Measurements from ENCODE around the gene STK32B.
"Not testable (repeated sequence)": the region's sequence is repeated elsewhere in the genome, so short reads cannot be mapped to it uniquely, and the experiment has no call there.

Gene STK32B

DNA sequence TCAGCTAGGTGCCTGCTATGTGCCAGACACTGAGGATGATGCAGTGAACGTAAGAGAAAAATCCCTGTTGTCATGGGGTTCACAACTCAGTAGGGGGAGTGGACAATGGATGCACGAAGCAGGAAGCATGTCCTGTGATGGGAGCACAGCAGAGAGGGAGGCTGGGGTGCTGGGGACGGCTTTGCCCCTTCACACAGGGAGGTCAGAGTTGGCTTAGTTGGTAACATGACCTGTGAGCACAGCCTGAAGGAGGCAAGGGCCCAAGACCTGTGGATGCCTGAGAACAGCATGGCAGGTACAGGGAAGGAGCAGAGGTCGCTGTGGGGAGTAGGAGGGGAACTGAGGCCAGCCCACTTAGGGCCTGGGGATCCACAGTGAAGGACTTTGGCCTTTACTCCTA, 109.4 kb downstream of the STK32B start:
- DNase-seq (ENCODE audit: low read depth in 2 of 2) = no peak

DNA sequence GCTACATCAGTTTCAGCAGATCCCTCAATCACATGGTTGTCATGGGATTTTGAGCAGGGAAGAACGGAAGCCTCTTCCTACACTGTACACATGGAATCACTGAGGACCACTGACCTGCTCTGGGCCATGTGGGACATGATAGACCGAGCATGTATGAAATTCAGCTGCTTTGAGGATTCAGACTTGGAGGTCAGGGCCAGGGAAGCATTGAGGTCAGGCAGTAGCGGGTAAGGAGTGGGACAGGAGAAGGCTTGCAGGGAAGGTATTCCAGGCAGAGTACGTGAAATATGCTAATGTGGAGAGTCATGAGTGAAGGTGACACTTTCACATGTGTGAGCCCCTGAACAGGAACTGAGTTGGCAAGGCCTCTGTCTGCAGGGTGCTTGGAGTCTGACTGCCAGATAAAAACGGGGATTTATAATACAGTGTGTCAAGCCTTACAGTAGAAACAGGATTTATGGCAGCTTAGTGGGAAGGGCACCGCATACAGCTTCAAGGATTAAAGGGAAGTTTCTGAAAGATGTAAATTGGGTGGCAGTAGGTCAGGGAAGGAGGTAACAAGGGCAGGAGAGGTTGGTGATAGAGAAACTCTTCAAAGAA, 111.7 kb downstream of the STK32B start:
- DNase-seq (ENCODE audit: low read depth in 2 of 2) = no peak

DNA sequence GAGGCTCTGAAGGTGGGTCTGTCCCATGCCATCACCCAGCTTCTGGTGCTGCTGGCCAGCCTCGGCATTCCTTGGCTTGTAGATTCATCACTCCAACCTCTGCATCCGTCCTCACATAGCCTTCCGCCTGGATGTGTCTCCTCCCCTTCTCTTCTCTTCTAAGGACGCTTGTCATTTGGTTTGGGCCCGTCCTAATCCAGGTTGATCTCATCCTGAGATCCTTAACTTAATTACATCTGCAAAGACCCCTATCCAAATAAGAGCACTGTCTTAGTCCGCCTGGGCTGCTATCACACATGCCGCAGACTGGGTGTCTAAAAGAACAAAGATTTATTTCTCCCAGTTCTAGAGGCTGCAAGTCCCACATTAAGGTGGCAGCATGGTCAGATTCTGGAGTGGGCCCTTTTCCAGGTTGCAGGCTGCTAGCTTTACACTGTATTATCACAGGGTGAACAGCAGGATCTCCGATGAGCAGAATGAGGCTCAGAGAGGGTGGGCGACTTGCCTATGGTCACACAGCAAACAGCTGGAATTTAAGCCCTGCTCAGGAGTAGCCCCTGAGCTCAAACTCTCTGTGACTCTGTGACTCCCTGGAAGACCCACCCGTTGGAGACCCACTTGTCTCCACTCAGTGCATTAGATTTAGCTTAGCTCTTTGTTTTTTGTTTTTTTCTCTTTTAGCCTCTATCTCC, 113.1 kb downstream of the STK32B start:
- DNase-seq (ENCODE audit: low read depth in 2 of 2) = no peak

DNA sequence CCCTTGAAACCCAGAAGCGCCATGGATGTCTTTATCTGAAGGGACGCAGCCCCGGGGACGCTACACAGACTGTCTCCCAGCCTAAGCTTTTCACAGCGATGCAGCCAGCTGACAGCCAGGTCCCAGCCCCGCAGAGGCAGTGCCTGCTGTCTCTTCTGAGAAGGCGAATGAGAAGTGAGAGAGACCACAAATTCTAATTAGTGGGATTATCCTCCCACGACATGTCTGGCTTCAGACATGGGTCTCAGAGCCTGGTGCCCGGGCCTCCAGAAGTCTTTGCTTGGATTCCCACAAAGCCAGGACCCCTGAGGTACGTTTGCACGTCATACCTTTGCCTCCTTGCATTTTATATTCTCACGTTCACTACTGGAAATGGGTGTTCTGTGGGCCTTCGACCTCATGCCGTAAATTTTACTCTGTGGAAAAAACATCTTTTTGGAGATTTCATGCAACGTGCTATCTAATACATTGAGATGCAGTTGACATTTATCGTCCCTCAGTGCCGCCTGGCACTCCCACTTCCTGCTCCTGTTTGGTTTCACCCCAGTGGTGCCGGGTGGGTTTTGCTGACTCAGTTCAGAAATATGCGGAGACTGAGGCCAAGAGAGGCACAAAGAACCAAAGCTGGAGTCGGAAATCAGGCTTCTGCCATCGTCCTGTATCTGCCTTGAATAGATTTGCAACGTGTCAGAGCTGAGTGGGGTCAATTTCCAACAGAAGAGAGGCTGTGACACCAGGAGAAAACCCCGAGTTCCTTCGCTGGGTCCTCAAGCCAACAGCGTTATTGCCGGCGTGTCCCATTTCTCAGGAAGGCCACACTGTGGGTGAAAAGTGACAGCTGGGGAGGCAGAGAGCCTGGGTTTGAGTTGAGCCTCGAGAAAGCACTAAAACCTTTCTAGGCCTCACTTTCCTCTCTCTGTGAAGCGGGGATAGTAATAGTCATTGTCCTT, 114.4 kb downstream of the STK32B start:
- no peak for DNase-seq (ENCODE audit: low read depth in 2 of 2)

DNA sequence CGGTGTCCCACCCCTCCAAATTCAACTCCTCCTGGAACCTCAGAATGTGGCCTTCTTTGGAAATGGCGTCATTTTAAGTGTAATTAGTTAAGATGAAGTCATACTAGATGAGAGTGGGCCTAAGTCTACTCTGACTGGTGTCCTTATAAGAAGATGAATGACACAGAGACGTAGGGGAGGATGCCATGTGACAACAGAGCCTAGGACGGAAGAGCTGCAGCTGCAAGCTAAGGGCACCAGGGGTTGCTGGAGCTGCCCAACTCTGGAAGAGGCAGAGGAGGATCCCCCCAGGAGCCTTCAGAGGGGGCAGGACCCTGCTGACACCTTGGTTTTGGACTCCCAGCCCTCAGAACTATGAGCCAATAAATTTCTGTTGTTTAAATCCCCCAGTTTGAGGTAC, 115.1 kb downstream of the STK32B start:
- DNase-seq (ENCODE audit: low read depth in 2 of 2) = no peak

DNA sequence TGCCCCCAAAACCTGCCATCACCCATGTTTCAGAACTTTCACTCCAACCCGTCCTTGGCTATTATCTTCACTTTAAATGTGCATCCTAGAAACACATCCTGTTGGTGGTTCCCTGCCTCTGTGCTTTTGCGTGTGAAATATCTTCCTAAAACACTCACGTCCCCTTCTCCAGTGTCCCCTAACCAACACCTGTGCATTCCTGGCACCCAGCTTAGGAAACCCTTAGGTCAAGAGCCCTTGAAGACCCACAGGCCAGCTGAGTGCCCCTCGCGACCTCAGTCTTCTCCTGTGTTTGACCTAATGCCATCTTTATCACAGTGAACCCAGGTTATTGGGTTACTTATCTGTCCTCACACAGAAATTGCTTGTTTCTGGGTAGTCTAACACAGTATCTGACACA, 117.6 kb downstream of the STK32B start:
- DNase-seq (ENCODE audit: low read depth in 2 of 2) = no peak

DNA sequence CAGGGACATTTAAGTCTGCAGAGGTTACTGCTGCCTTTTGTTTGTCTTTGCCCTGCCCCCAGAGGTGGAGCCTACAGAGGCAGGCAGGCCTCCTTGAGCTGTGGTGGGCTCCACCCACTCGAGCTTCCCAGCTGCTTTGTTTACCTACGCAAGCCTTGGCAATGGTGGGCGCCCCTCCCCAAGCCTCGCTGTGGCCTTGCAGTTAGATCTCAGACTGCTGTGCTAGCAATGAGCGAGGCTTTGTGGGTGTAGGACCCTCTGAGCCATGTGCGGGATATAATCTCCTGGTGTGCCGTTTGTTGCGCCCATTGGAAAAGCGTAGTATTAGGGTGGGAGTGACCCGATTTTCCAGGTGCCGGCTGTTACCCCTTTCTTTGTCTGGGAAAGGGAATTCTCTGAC, 124.6 kb downstream of the STK32B start:
- DNase-seq (ENCODE audit: low read depth in 2 of 2) = not testable (repeated sequence)

DNA sequence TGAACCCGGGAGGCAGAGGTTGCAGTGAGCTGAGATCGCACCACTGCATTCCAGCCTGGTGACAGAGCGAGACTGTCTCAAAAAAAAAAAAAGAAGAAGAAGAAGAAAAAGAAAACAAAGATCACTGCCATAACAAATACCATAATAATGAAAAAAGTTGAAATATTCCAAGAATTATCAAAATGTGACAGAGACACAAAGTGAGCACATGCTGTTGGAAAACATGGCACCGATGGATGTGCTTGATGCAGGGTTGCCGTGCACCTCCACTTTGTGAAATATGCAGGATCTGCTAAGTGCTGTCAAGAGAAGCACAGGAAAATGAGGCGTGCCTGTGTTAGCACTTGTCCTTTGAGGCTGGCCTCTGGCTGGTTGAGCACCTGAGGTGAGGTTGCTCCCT, 133.3 kb downstream of the STK32B start:
- no peak for DNase-seq (ENCODE audit: low read depth in 2 of 2)

DNA sequence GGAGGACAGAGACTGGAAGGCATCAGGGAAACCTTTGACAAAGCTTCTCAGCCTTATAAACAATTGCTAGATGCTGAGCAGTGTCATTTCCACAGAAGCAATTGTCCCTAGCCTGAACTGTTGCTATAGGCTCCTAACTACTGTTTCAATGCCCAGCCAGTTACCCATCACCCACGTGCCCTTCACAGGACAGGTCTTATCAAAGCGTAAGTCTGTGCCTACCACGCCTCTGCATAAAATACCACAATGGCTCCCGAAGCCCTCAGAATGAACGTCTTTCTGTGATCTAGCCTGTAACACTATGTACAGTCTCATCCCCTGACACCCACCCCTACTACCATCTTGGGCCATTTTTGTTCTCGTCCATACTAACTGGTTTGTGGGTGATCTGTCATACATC, 134.3 kb downstream of the STK32B start:
- no peak for DNase-seq (ENCODE audit: low read depth in 2 of 2)

DNA sequence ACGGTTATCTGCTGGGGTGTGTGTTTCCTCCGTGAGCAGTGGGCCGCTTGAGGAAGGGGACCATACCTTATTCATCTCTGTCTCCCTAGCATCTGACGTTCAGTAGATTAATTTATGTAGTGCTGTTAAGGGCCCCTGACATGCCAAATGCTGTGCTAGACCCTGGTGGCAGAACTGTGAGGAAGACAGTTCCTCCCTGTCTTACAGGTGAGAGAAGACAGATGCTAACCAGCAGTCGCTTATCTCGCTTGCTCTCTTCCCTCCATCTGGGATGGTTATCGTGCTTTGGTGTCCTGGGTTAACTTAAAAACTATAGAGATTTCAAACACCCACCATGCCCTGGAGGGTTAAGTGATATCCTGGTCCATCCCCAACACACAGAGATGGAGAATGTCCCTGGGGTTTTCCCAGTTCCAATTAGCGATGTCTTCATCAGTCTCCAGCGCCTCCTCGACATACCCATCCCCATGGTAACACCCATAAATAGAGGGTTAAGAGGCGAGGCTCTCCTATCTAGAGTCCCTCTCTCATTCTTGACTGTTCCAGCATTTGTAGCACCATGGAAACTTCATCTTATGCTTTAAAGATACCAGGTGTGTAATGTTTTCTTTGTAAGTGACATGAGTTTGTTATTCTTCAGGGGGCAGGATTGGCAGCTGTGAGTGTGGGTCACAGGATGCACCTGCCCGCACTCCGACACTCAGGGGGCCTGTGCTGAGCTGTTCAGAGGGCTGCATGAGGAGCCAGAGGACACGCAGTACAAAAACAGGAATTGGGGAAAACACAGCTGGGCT, 135.2 kb downstream of the STK32B start:
- DNase-seq (ENCODE audit: low read depth in 2 of 2) = no peak

DNA sequence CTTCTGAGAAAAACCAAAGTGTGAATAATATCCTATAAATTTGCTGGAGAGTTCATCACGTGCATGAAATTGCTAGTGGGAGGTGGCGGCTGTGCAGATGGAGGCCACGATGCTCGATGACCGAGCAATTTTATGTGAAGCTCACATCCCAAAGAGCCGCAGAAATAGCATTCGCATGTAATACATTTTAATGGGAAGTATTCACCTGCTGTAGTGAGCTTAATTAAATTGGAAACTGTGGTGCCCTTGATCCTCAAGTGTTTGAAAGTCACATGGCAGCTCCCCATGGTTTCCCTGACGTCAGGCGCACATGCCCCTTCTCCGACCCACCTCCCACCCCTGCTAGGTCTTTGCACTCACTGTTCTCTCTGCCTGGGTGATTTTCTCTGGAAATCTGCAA, 136.8 kb downstream of the STK32B start:
- no peak for DNase-seq (ENCODE audit: low read depth in 2 of 2)

DNA sequence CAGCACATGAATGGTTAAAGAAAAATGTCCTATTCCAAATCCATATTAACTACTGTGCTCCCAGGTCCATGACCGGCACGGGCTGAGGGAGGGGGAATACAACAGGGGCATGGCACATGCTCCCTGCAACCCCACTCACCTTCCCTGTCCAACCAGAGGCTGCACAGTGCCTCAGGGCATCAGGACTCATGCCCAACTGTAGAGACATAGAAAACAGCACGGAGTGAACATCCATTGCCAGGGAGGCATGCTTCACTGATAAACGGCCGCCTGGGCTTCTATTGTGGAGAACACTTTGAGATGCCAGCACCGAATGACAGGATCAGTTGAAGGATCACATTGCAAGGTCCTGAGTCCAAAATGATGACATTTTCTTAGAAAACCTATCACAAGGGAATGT, 140.6 kb downstream of the STK32B start:
- no peak for DNase-seq (ENCODE audit: low read depth in 2 of 2)

DNA sequence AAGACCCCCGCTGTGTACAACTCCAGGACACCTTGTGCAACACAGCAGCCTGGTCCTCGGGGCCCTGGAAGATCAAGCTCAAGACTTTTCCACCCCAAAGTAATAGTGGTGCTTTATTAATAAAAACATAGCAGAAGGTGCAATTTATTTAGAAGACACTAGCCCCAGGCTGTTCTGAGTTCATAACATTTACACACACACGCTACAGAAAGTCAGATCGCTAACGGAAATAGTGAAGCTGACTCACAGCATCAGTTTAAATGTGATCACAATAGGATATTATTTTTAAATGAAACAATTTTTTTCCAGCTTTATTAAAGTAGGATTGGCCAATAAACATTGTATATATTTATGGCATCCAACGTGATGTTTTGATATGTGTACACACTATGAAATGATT, 141.0 kb downstream of the STK32B start:
- no peak for DNase-seq (ENCODE audit: low read depth in 2 of 2)

DNA sequence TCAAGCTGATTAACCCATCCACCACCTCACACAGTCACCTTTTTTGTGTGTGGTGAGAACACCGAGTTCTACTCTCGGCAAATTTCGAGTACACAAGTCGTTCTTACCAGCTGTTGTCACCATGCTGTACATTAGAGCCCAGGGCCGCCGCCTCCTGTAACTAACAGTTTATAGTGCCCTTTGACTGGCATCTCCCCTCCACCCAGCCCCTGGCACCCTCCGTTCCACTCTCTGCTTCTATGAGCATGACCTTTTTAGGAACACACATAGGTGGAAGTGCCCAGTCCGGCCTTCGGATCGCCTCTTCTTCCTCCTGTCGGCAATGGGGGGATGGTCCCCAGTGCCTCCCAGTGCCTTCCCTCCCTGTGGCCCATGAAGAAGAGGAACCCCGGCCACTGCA, 141.4 kb downstream of the STK32B start:
- no peak for DNase-seq (ENCODE audit: low read depth in 2 of 2)

DNA sequence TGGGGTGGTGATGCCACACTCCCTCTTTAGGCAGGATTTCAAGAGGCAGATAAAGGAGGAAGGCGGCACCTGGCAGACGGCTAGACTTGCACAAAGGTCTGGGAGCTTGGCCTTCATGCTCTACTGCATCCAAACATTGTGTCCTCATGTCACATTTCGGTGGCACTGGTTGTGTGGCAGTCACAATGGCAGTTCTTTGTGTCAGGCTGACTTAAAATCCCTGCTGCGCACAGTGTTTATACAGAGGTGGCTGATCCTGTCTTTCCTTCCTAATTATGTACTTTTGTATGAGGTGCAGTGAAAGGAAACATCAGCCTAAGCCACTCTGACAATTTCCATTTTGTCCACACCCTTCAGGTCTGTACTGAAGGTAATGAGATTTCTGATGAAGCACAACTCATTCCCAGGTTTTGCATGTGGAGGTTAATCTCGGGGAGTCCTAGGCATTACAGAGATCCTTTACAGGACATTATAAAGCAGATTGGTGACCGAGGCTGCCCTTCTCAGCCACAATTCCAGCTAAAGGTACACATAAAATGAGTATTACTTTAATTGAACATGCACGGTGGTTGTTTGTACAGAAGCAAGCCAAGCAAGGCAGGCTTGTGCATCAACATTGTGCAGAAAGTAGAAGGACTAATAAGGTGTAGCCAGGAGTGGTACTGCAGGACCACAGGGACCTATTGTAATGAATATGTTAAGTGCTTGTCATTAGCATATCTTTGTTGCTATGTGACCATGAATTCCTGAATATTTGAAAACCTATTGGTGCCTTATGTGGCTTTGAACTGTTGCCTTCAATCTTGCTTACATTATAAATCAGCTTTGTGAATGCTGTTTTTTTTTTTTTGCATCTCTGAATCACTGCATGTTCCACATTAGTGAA, 147.6 kb downstream of the STK32B start:
- DNase-seq (ENCODE audit: low read depth in 2 of 2) = no peak

DNA sequence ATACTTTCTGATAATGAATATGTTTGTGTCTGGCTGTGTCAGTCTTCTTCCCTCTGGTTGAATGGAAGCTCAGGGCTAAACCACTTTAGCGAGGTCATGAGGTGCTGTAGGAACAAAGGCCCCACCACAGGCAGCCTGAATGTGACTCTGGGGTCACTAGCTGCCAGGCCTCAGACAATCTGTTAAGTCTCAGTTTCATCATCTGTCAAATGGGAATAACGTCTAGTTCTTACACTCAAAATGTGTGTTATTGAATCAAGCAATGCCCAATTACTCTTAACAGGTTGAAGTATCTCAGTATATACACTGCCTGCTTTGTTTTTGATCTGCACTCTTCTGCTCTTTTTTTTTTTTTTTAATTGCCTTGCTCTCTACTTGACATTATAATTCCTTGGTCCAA, 148.6 kb downstream of the STK32B start:
- DNase-seq (ENCODE audit: low read depth in 2 of 2) = no peak

DNA sequence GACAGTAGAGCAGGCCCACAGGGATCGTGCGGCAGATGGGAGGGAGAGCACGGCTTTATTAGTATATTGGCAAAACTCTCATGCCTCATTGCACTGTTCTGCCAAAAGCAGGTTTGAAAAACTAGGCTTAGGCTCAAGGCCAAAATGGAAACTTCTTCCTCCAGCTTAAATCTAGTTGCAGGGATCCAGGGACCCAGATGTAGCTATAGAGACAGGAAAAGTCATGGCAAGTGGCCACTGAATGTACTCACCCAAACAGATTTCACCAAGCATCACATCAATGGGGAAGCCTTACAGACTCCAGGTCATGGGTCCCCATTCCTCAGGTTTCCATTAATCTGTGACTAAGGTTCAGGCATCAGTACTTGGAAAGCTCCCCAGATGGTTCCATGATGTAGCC, 149.2 kb downstream of the STK32B start:
- no peak for DNase-seq (ENCODE audit: low read depth in 2 of 2)

DNA sequence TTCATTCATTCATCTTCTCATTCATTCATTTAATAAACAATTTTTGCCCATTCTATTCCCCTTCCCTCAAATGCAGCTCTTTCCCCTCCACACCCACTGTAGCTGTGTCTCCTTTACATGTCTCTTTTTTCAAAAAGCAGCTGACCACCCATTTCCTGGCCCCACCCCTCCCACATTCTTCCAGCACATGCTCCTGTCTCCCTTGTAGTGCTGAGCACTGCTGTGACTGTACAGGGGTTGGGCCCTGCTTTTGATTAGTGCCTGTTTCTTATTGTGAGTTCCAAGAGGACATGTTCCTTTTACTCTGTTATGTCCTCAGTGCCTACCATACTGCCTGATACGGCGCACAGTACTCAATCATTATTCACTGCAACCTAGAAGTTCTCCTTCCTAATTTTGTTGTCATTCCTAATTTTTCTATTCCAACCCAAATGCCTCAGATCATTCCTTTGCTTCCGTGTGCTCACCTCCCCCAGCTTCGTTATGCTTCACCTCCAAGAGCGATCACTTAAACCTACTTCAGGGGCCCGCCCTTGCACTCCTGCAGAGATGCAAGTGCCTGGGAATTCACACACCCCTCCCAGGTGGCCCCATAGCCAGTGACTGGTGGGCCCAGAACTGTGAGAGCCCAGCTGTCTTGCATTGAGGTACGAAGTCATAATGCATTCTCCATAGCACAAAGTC, 152.2 kb downstream of the STK32B start:
- DNase-seq (ENCODE audit: low read depth in 2 of 2) = no peak

DNA sequence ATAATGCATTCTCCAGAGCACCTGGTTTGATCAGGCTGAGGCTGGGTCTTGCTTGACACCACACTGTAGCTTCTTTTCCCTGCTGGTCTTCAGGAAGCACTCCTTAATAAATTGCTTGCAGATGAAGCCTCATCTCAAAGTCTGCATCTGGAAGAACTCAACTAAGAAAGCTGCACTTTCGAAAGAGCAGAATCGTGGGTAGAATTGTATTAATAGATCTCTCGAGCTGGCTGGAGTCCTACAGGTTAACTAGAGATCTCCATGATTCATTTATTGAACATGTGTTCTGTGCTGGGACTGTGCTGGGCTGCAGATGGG, 152.7 kb downstream of the STK32B start:
- DNase-seq (ENCODE audit: low read depth in 2 of 2) = no peak

DNA sequence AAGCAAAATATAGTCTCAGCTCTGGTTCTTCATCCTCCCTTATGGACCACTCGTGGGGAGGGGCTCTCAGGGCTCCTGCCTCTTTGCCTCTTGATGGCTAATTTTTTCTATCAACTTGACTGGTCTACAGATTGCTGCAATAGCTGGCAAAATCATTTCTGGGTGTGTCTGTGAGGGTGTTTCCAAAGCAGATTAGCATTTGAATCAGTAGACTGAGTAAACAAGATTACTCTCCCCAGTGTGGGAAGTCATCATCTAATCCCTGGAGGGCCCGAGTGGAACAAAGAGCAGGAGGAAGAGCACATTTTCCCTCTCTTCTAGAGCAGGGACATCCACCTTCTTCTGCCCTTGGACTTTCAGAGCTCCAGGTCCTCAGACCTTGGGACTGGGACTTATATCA, 153.5 kb downstream of the STK32B start:
- DNase-seq (ENCODE audit: low read depth in 2 of 2) = no peak
